Mesenchymal stem cell (in vitro differentiated cells and primary cell): Measurements from ENCODE around the gene RPL12.

ENCODE experiments used
- DNase-seq: peaks from one replicate; pipeline ENCODE4 v3.0.0-alpha.2; 2013
- H2AFZ ChIP-seq: one replicate; pipeline ENCODE4 v1.6.1; 2013; ENCODE audit warnings: low read depth, mild to moderate bottlenecking, control low read depth, inconsistent platforms, low read length, moderate library complexity
- H2AK5ac ChIP-seq: 2 replicates; pipeline ENCODE4 v1.6.1; 2013; ENCODE audit warnings: low read length, moderate library complexity, mild to moderate bottlenecking, inconsistent platforms; ENCODE audit not compliant: severe bottlenecking
- H2BK120ac ChIP-seq: one replicate; pipeline ENCODE4 v1.6.1; 2013; ENCODE audit warnings: low read depth, mild to moderate bottlenecking, inconsistent platforms, low read length, moderate library complexity
- H2BK12ac ChIP-seq, 2 experiments: one replicate each; pipeline ENCODE4 v1.6.1; 2013; ENCODE audit warnings: inconsistent platforms in 2 of 2, low read length in 2 of 2, mild to moderate bottlenecking in 2 of 2, moderate library complexity in 2 of 2, control low read depth in 1 of 2
- H2BK15ac ChIP-seq: one replicate; pipeline ENCODE4 v1.6.1; 2013; ENCODE audit warnings: mild to moderate bottlenecking, low read depth, inconsistent platforms; ENCODE audit not compliant: poor library complexity, severe bottlenecking
- H2BK5ac ChIP-seq: 2 replicates; pipeline ENCODE4 v1.6.1; 2013; ENCODE audit warnings: low read depth, mild to moderate bottlenecking, low read length, control low read depth, inconsistent platforms; ENCODE audit not compliant: poor library complexity, severe bottlenecking
- H3K14ac ChIP-seq, 2 experiments: one replicate each; pipeline ENCODE4 v1.6.1; 2013; ENCODE audit warnings: inconsistent platforms in 2 of 2, low read length in 2 of 2, control low read depth in 1 of 2, mild to moderate bottlenecking in 1 of 2, moderate library complexity in 1 of 2
- H3K18ac ChIP-seq, 2 experiments: one replicate each; pipeline ENCODE4 v1.6.1; 2013; ENCODE audit warnings: inconsistent platforms in 2 of 2, low read length in 2 of 2, control low read depth in 1 of 2, low read depth in 1 of 2, mild to moderate bottlenecking in 1 of 2
- H3K23ac ChIP-seq, 2 experiments: one replicate each; pipeline ENCODE4 v1.6.1; 2013; ENCODE audit warnings: inconsistent platforms in 2 of 2, low read length in 2 of 2, mild to moderate bottlenecking in 2 of 2, moderate library complexity in 2 of 2, control low read depth in 1 of 2
- H3K27ac ChIP-seq: 2 replicates; pipeline ENCODE4 v1.5.1; 2013; ENCODE audit warnings: mild to moderate bottlenecking, moderate library complexity, low read length, control low read depth, inconsistent platforms; ENCODE audit not compliant: poor library complexity, severe bottlenecking
- H3K27me3 ChIP-seq, 2 experiments: 2 replicates each; pipeline versions ENCODE4 v1.6.1 to v1.7.0; 2013; ENCODE audit warnings: low read length in 2 of 2, mild to moderate bottlenecking in 2 of 2, moderate library complexity in 2 of 2, control low read depth in 1 of 2, inconsistent platforms in 1 of 2; ENCODE audit not compliant: control insufficient read depth in 1 of 2, insufficient read depth in 1 of 2
- H3K36me3 ChIP-seq, 2 experiments: 2 replicates each; pipeline versions ENCODE4 v1.6.1 to v1.7.0; 2013; ENCODE audit warnings: low read length in 2 of 2, control low read depth in 1 of 2, inconsistent platforms in 1 of 2, low read depth in 1 of 2, mild to moderate bottlenecking in 1 of 2; ENCODE audit not compliant: insufficient read depth in 2 of 2, control insufficient read depth in 1 of 2
- H3K4ac ChIP-seq, 2 experiments: one replicate each; pipeline ENCODE4 v1.6.1; 2013; ENCODE audit warnings: inconsistent platforms in 2 of 2, low read length in 2 of 2, mild to moderate bottlenecking in 2 of 2, moderate library complexity in 2 of 2, control low read depth in 1 of 2, low read depth in 1 of 2
- H3K4me1 ChIP-seq: 2 replicates; pipeline ENCODE4 v1.6.1; 2013; ENCODE audit warnings: low read depth, low read length, control low read depth; ENCODE audit not compliant: control insufficient read depth, insufficient read depth
- H3K4me2 ChIP-seq: 2 replicates; pipeline ENCODE4 v1.6.1; 2013; ENCODE audit warnings: low read length, mild to moderate bottlenecking, inconsistent platforms; ENCODE audit not compliant: poor library complexity, severe bottlenecking
- H3K4me3 ChIP-seq, 2 experiments: 2 replicates each; pipeline versions ENCODE4 v1.5.1 to v1.7.0; 2013; ENCODE audit warnings: low read length in 2 of 2, mild to moderate bottlenecking in 2 of 2, control low read depth in 1 of 2, low read depth in 1 of 2; ENCODE audit not compliant: insufficient read depth in 1 of 2
- H3K79me1 ChIP-seq: replicated peaks from 2 replicates; pipeline ENCODE4 v1.6.1; 2013; ENCODE audit warnings: mild to moderate bottlenecking, control low read depth, low read length, inconsistent platforms; ENCODE audit not compliant: poor library complexity, severe bottlenecking
- H3K9ac ChIP-seq: 2 replicates; pipeline ENCODE4 v1.7.0; 2013; ENCODE audit warnings: mild to moderate bottlenecking, low read length, moderate library complexity
- H3K9me3 ChIP-seq: 2 replicates; pipeline ENCODE4 v1.7.0; 2013; ENCODE audit warnings: mild to moderate bottlenecking, low read length; ENCODE audit not compliant: control insufficient read depth
- H4K8ac ChIP-seq: one replicate; pipeline ENCODE4 v1.6.1; 2013; ENCODE audit warnings: inconsistent platforms, mild to moderate bottlenecking, low read length, moderate library complexity
- H4K91ac ChIP-seq: one replicate; pipeline ENCODE4 v1.6.1; 2013; ENCODE audit warnings: mild to moderate bottlenecking, low read length, inconsistent platforms
- WGBS: methylation state at CpG from one replicate; pipeline ENCODE4 v1.1.7; 2013; ENCODE audit warnings: mixed read lengths; 5-methylcytosine and 5-hydroxymethylcytosine counted together

The RPL12 gene

DNA sequence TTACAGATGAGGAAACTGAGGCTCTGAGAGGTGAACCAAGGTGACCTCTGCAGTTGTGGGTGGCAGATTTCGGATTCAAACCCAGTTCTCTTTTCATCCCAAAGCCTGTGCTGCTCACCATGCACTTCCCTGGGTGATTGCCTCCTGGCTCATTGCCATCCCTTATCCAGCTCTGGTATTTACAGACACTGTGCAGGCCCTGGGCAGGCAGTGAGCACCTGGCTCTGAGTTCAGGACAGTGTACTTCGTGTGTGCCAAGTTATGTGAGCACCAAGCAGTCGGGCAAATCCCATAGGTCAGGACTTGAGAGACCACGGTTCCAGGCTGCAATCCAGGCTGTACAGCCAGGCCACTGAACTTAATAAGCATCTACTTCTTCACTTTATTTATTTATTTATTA, 1.5 kb upstream of the RPL12 start:
- H3K23ac ChIP-seq, result no peak overlapping the region
- H3K9me3 ChIP-seq, result no peaks in the 10 kb centered on the region
- H3K4me1 ChIP-seq, result peaks cover 14% of the 10 kb centered on the region
- H3K14ac ChIP-seq, result no peak overlapping the region
- no peak overlapping the region for H3K4ac ChIP-seq
- no peak for DNase-seq
- H3K27ac ChIP-seq, result no peak overlapping the region
- H4K91ac ChIP-seq, result no peak overlapping the region
- H3K9ac ChIP-seq, result peak overlapping the region; percentile 97
- H3K36me3 ChIP-seq, result peaks cover 50 to 55% of the 10 kb centered on the region in 2 experiments
- peak overlapping the region in 1 of 2 experiments; percentile 94 for H3K4me3 ChIP-seq
- no peaks in the 10 kb centered on the region for H3K27me3 ChIP-seq
- H2BK12ac ChIP-seq, result no peak overlapping the region
- H2BK15ac ChIP-seq, result no peak overlapping the region
- WGBS, result 60% methylated on average over 3 of the region's 4 CpGs
- peaks cover 21% of the 10 kb centered on the region for H3K79me1 ChIP-seq
- no peak overlapping the region for H4K8ac ChIP-seq
- no peak overlapping the region for H3K18ac ChIP-seq
- H2AFZ ChIP-seq, result no peak overlapping the region
- no peak overlapping the region for H2BK5ac ChIP-seq
- H2BK120ac ChIP-seq, result no peak overlapping the region
- H3K4me2 ChIP-seq, result no peak overlapping the region
- H2AK5ac ChIP-seq, result no peak overlapping the region

DNA sequence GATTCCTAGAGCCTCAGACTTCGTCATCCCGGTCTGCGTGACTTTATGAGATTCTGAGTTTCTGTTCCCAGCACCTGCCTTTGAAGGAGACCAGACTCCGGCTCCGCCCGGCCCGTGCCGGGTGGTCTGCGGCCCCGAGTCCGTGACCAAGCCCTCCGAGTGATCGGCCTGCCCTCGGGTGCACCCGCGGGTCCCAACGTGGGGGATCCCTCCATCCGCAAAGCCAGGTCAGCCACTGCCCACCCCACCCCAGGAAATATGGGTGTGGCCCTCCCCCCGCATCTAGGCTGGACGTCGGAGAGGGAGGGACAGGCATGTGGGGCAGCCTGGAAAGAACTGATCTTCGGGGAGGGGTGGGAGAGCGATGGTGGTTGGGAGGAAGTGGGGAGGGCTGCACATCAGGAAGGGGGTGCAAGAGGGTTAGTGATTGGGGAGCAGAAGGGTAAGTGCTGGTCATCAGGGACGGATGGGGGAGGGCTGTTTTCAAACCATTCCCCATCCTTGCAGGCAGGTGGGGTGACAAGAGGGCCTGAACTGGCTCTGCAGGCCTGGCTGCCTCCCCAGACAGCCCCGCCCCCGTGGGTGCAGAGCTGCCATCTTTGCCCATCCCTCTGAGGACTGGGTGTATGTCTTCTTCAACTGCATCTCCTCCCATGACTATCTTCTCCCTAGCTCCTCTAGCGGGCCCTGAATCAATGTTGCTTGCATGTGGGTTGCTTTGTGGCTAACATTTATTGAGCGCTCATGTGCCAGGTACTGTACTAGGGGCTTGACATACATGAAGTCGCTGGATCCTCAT, 851 bp upstream of the RPL12 start:
- Histone ChIP-seq H3K36me3 (peaks cover 50 to 55% of the 10 kb centered on the region in 2 experiments), H2BK12ac (peak overlapping the region in 1 of 2 experiments; percentile 60), H2AFZ (peak overlapping the region; percentile 46), H3K27ac (peak overlapping the region; percentile 85), H3K18ac (peak overlapping the region; percentile 40 to 67), H3K14ac (peak overlapping the region in 1 of 2 experiments; percentile 23), H4K8ac (peak overlapping the region; percentile 7), H3K4me3 (peak overlapping the region; percentile 76 to 94), H3K4ac (peak overlapping the region in 1 of 2 experiments; percentile 85), H3K9me3 (no peaks in the 10 kb centered on the region), H3K4me1 (peaks cover 14% of the 10 kb centered on the region), H3K4me2 (peak overlapping the region; percentile 87), H2AK5ac (no peak overlapping the region), H3K9ac (peak overlapping the region; percentile 97), H3K79me1 (peaks cover 15% of the 10 kb centered on the region), H2BK5ac (no peak overlapping the region), H2BK15ac (peak overlapping the region; percentile 64), H2BK120ac (no peak overlapping the region), H4K91ac (peak overlapping the region; percentile 70), H3K23ac (peak overlapping the region in 1 of 2 experiments; percentile 47), H3K27me3 (no peaks in the 10 kb centered on the region)
- DNase-seq, result peak; percentile 80
- 13% methylated on average over 27 of the region's 29 CpGs for WGBS

DNA sequence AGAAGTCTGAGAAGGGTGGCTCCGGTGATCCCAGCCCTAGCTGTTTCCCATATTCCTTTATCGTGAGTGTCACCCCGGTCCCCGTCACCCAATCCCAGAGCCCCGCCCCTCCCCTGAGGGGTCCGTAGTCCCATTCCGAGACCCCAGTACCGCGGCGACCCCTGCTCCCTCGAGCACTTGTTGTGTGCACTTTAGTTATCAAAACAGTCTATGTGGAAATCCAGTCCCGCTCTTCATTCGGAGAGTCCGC, 327 bp upstream of the RPL12 start:
- no peak for DNase-seq
- H3K18ac ChIP-seq, result peak overlapping the region; percentile 40 to 67

DNA sequence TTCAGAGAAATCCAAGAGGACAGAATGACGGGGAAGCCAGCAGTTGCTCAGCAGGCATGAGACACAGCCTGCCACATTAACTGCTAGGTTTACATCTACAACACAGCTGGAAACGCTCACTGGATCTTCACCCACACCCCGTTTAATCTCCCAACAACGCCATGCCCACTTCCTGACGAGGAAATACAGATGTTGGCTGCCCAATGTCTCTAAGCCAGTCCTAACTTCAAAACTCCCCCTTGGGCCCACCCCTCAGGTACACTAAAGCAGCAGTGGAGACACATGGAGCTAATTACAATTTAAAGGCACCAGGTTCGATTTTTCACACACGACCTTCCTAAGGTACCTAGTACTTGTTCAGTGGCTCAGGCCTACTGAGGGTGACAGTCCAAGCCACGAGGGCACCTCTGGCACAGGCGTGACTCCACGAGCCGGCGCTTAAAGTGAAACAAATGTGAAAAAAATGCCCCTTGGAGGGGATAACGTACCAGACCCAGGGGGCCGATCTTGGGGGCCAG, 904 bp downstream of the RPL12 start:
- Histone ChIP-seq H2BK5ac (no peak overlapping the region), H2AFZ (no peak overlapping the region), H2BK12ac (no peak overlapping the region), H3K79me1 (peaks cover 15% of the 10 kb centered on the region), H3K27me3 (no peaks in the 10 kb centered on the region), H3K4me1 (peaks cover 14% of the 10 kb centered on the region), H3K4me3 (peak overlapping the region; percentile 85 to 94), H3K27ac (peak overlapping the region; percentile 82), H3K9ac (peak overlapping the region; percentile 97), H3K23ac (peak overlapping the region in 1 of 2 experiments; percentile 46), H3K4me2 (peak overlapping the region; percentile 78), H3K14ac (peak overlapping the region in 1 of 2 experiments; percentile 29), H3K36me3 (peaks cover 58 to 62% of the 10 kb centered on the region in 2 experiments), H3K4ac (no peak overlapping the region), H4K8ac (no peak overlapping the region), H2AK5ac (no peak overlapping the region), H2BK15ac (no peak overlapping the region), H4K91ac (no peak overlapping the region), H2BK120ac (no peak overlapping the region), H3K18ac (peak overlapping the region; percentile 10 to 86), H3K9me3 (no peaks in the 10 kb centered on the region)
- DNase-seq, result peak; percentile 63
- WGBS, result under 1% methylated on average over 14 of the region's 14 CpGs

More for the DNA sequence above, 327 bp upstream of the RPL12 start:
- Histone ChIP-seq H3K4me1 (peaks cover 14% of the 10 kb centered on the region), H2BK5ac (peak overlapping the region; percentile 46), H2AK5ac (no peak overlapping the region), H3K9me3 (no peaks in the 10 kb centered on the region), H3K4me3 (peak overlapping the region; percentile 76 to 94), H2BK15ac (no peak overlapping the region), H4K91ac (no peak overlapping the region), H3K14ac (peak overlapping the region in 1 of 2 experiments; percentile 21), H2BK12ac (no peak overlapping the region), H2AFZ (peak overlapping the region; percentile 46), H3K23ac (peak overlapping the region in 1 of 2 experiments; percentile 47), H3K79me1 (peaks cover 15% of the 10 kb centered on the region), H3K27me3 (no peaks in the 10 kb centered on the region), H3K27ac (peak overlapping the region; percentile 85), H3K36me3 (peaks cover 51 to 57% of the 10 kb centered on the region in 2 experiments), H3K9ac (peak overlapping the region; percentile 97), H4K8ac (no peak overlapping the region), H2BK120ac (peak overlapping the region; percentile 27), H3K4me2 (peak overlapping the region; percentile 87), H3K4ac (peak overlapping the region in 1 of 2 experiments; percentile 85)
- 0% methylated on average over 14 of the region's 14 CpGs for WGBS
